ENCODE measurements around the gene SLC6A15.

DNA sequence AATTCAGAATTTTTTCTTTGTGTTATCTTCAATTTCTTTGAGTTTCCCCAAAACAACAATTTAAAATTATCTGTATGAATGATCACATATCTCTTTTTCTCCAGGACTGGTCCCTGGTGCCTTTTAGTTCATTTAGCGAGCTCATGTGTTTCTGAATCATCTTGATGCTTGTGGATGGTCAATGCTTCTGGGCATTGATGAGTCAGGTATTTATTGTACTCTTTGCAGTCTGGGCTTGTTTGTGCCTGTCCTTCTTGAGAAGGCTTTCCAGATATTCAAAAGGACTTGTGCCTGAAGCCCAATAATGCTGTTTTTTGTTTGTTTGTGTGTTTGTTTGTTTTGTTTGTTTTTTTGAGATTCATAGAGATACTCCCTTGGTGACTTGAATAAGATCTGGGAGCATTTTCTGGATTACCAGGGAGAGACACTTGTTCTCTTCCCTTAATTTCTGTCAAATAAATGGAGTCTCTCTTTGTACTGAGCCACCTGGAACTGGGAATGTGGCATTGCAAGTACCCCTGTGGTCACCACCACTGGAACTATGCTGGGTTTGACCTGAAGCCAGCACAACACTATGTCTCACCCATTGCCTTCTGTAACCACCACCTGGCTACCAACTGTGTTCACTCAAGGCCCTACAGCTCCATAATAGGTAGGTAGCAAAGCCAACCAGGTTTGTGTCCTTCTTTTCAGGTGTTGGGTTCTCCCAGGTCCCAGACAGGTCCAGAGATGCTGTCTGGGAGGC lies 56.3 kb downstream of the SLC6A15 start:
- TF ChIP-seq, protein P1, sequence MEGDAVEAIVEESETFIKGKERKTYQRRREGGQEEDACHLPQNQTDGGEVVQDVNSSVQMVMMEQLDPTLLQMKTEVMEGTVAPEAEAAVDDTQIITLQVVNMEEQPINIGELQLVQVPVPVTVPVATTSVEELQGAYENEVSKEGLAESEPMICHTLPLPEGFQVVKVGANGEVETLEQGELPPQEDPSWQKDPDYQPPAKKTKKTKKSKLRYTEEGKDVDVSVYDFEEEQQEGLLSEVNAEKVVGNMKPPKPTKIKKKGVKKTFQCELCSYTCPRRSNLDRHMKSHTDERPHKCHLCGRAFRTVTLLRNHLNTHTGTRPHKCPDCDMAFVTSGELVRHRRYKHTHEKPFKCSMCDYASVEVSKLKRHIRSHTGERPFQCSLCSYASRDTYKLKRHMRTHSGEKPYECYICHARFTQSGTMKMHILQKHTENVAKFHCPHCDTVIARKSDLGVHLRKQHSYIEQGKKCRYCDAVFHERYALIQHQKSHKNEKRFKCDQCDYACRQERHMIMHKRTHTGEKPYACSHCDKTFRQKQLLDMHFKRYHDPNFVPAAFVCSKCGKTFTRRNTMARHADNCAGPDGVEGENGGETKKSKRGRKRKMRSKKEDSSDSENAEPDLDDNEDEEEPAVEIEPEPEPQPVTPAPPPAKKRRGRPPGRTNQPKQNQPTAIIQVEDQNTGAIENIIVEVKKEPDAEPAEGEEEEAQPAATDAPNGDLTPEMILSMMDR (IDR thresholded peaks at IDR 0.05): no peak
- TF ChIP-seq POLR2A (IDR thresholded peaks at IDR 0.05; ENCODE audit: low read depth): no peak

All from esophagus muscularis mucosa (tissue), 3 donors.